MM.1S (cell line): Measurements from ENCODE around the gene KRTAP17-1.
A peak's percentile ranks its signal among the peaks of the same experiment; 100 is the strongest.

ENCODE experiments used
- DNase-seq: peaks from one replicate; pipeline ENCODE4 v3.0.0-alpha.2; 2015
- H2AFZ ChIP-seq: fragments of 300-600 bp; sonication (generic); 2 replicates; pipeline ENCODE4 v1.6.0; 2016; ENCODE audit warnings: antibody characterized with exemption, low read length
- H3F3A ChIP-seq: fragments of 300-600 bp; sonication (generic); 2 replicates; pipeline ENCODE4 v1.6.1; 2016; ENCODE audit warnings: mild to moderate bottlenecking, antibody characterized with exemption, low read length, moderate library complexity, mixed read lengths; ENCODE audit not compliant: insufficient read depth
- H3K27ac ChIP-seq: fragments of 300-600 bp; sonication (generic); 2 replicates; pipeline ENCODE4 v1.5.1; 2016; ENCODE audit warnings: mild to moderate bottlenecking, low read length
- H3K27me3 ChIP-seq: fragments of 300-600 bp; sonication (generic); replicated peaks from 2 replicates; pipeline ENCODE4 v1.6.0; 2016; ENCODE audit warnings: low read length; ENCODE audit not compliant: insufficient read depth
- H3K36me3 ChIP-seq: fragments of 300-600 bp; sonication (generic); replicated peaks from 2 replicates; pipeline ENCODE4 v1.6.1; 2016; ENCODE audit warnings: mild to moderate bottlenecking, low read length, mixed read lengths; ENCODE audit not compliant: insufficient read depth
- H3K4me1 ChIP-seq: fragments of 300-600 bp; sonication (generic); 2 replicates; pipeline ENCODE4 v1.6.1; 2016; ENCODE audit warnings: low read length, mixed read lengths
- H3K4me2 ChIP-seq: fragments of 300-600 bp; sonication (generic); 2 replicates; pipeline ENCODE4 v1.6.0; 2016; ENCODE audit warnings: low read depth, low read length
- H3K4me3 ChIP-seq: fragments of 300-600 bp; sonication (generic); 2 replicates; pipeline ENCODE4 v1.5.1; 2016; ENCODE audit warnings: low read length, mixed read lengths
- H3K79me2 ChIP-seq: fragments of 300-600 bp; sonication (generic); 2 replicates; pipeline ENCODE4 v1.6.1; 2016; ENCODE audit warnings: mixed run types, low read length, mixed read lengths
- H3K9ac ChIP-seq: fragments of 300-600 bp; sonication (generic); 2 replicates; pipeline ENCODE4 v1.6.1; 2016; ENCODE audit warnings: low read length, mixed read lengths
- H3K9me2 ChIP-seq: fragments of 300-600 bp; sonication (generic); replicated peaks from 2 replicates; pipeline ENCODE4 v1.6.1; 2016; ENCODE audit warnings: mild to moderate bottlenecking, low read length, mixed read lengths; ENCODE audit not compliant: insufficient read depth
- H3K9me3 ChIP-seq: fragments of 300-600 bp; sonication (generic); replicated peaks from 2 replicates; pipeline ENCODE4 v1.6.1; 2016; ENCODE audit warnings: mild to moderate bottlenecking, low read length, mixed read lengths; ENCODE audit not compliant: insufficient read depth
- H4K20me1 ChIP-seq: fragments of 300-600 bp; sonication (generic); 2 replicates; pipeline ENCODE4 v1.6.1; 2016; ENCODE audit warnings: mild to moderate bottlenecking, low read length, moderate library complexity, mixed read lengths; ENCODE audit not compliant: insufficient read depth
- CTCF ChIP-seq: fragments of 300-600 bp; sonication (generic); IDR thresholded peaks from 2 replicates; pipeline ENCODE4 v1.5.1; 2016; ENCODE audit warnings: antibody characterized with exemption, low read length, mixed read lengths
- EZH2 ChIP-seq: fragments of 300-600 bp; sonication (generic); optimal IDR thresholded peaks from 2 replicates; pipeline ENCODE3; 2017; ENCODE audit warnings: low read depth, mild to moderate bottlenecking, antibody characterized with exemption, low read length, mixed read lengths
- EZH2phosphoT487 ChIP-seq: fragments of 300-600 bp; sonication (generic); IDR thresholded peaks from 2 replicates; pipeline ENCODE4 v1.6.1; 2018; ENCODE audit warnings: antibody characterized with exemption, low read length

The KRTAP17-1 gene

GRCh38 chr17:41311111-41311510 lies 4.4 kb downstream of the KRTAP17-1 start:
- H2AFZ ChIP-seq = no peak overlapping the region
- peaks cover 17% of the 10 kb centered on the region for H3F3A ChIP-seq
- H3K4me2 ChIP-seq = no peak overlapping the region
- H3K9me3 ChIP-seq = no peaks in the 10 kb centered on the region
- no peaks in the 10 kb centered on the region for H3K9me2 ChIP-seq
- TF ChIP-seq CTCF = no peak
- TF ChIP-seq EZH2 = no peak
- no peak for TF ChIP-seq EZH2phosphoT487
- H4K20me1 ChIP-seq = no peaks in the 10 kb centered on the region
- H3K79me2 ChIP-seq = no peaks in the 10 kb centered on the region
- peaks cover 16% of the 10 kb centered on the region for H3K4me1 ChIP-seq
- DNase-seq = no peak
- H3K4me3 ChIP-seq = no peak overlapping the region
- no peak overlapping the region for H3K27ac ChIP-seq
- H3K36me3 ChIP-seq = no peaks in the 10 kb centered on the region
- no peak overlapping the region for H3K9ac ChIP-seq
- H3K27me3 ChIP-seq = no peaks in the 10 kb centered on the region

DNA sequence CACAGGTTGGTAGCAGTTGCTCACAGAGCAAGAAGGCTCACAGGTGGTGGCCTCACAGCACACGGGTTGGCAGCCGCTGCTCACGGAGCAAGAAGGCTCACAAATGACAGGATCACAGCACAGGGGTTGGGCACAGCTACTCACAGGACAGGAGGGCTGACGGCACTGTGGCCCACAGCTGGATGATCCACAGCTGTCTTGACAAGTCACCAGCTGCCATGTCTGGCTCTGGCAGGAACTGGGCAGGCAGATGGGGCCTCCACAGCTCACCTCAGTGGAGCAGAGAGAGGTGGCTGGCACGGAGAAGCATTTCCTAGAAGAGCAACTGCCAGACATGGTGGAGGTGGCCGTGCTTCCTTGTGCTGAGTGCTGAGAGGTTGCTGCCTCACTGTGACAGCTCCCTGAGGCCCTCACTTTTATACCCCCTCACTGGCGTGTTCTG lies 6.6 kb downstream of the KRTAP17-1 start, which contains the start of gene KRTAP16-1:
Gene KRTAP16-1, minus strand, starts transcription at position 392 of the 442 bp plus-strand sequence. Its CDS starts 56 bp downstream, at position 336.
- Histone ChIP-seq H3F3A (peaks cover 17% of the 10 kb centered on the region), H3K9ac (peak within 1 kb of the TSS; percentile 64), H3K9me2 (no peaks in the 10 kb centered on the region), H3K79me2 (no peaks in the 10 kb centered on the region), H3K4me1 (peaks cover 16% of the 10 kb centered on the region), H3K27me3 (no peaks in the 10 kb centered on the region), H3K4me2 (peak within 1 kb of the TSS; percentile 94), H3K36me3 (no peaks in the 10 kb centered on the region), H3K27ac (peak within 1 kb of the TSS; percentile 93), H2AFZ (peak within 1 kb of the TSS; percentile 86), H3K9me3 (no peaks in the 10 kb centered on the region), H4K20me1 (no peaks in the 10 kb centered on the region), H3K4me3 (peak within 1 kb of the TSS; percentile 45)
- TF ChIP-seq EZH2phosphoT487 (no peak), CTCF (no peak), EZH2 (no peak)
- no peak for DNase-seq

DNA sequence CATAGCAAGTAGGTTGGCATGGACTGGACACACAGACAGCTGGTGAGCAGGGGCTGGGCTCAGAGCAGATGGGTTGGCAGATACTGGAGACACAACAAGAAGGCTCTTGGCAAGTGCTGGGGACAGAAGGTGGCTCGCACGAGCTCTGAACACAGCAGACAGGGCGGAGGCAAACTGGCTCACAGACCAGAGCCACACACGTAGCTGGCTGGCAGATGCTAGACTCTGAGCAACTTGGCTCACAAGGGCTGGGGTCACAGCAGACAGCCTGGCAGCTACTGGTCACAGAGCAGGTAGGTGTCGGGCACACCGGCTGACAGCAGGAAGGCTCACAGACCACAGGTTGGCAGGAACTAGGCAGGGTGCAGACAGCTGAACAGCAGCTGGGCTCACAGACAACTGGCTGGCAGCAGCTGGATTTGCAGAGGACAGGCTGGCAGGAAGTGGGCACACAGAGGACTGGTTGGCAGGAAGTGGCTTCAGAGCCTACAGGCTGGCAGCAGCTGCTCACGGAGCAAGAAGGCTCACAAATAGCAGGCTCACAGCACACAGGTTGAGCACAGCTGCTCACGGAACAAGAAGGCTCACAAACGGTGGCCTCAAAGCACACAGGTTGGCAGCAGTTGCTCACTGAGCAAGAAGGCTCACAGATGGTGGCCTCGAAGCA lies 7.1 kb downstream of the KRTAP17-1 start:
- Histone ChIP-seq H3K9me3 (no peaks in the 10 kb centered on the region), H4K20me1 (no peaks in the 10 kb centered on the region), H2AFZ (peak overlapping the region; percentile 86), H3K4me1 (peaks cover 16% of the 10 kb centered on the region), H3K27ac (peak overlapping the region; percentile 93), H3K4me2 (peak overlapping the region; percentile 94), H3K4me3 (peak overlapping the region; percentile 45), H3F3A (peaks cover 17% of the 10 kb centered on the region), H3K9me2 (no peaks in the 10 kb centered on the region), H3K36me3 (no peaks in the 10 kb centered on the region), H3K79me2 (no peaks in the 10 kb centered on the region), H3K27me3 (no peaks in the 10 kb centered on the region), H3K9ac (peak overlapping the region; percentile 64)
- TF ChIP-seq CTCF (no peak), EZH2phosphoT487 (no peak), EZH2 (no peak)
- DNase-seq = peak; percentile 96
